HG02642 (cell line): ENCODE measurements around the gene ADD2.

Experiments used
- ATAC-seq: cut with Tn5 transposase; IDR thresholded peaks from one replicate; pipeline ENCODE4 v1.9.1; 2021; ENCODE audit warnings: mild to moderate bottlenecking; ENCODE audit not compliant: unreplicated experiment, poor library complexity

Gene ADD2

GRCh38 chr2:70612574-70612973, 155.4 kb downstream of the ADD2 start:
- ATAC-seq, result no peak

GRCh38 chr2:70608373-70608772, 159.6 kb downstream of the ADD2 start:
- ATAC-seq, result no peak

GRCh38 chr2:70607121-70607561, 160.9 kb downstream of the ADD2 start:
- ATAC-seq, result no peak
